HG03064 (cell line): ENCODE results near the gene RCN1.

ENCODE experiments used
- ATAC-seq: cut with Tn5 transposase; IDR thresholded peaks from one replicate; pipeline ENCODE4 v1.9.1; 2021; ENCODE audit warnings: low read depth; ENCODE audit not compliant: unreplicated experiment

The RCN1 gene

DNA sequence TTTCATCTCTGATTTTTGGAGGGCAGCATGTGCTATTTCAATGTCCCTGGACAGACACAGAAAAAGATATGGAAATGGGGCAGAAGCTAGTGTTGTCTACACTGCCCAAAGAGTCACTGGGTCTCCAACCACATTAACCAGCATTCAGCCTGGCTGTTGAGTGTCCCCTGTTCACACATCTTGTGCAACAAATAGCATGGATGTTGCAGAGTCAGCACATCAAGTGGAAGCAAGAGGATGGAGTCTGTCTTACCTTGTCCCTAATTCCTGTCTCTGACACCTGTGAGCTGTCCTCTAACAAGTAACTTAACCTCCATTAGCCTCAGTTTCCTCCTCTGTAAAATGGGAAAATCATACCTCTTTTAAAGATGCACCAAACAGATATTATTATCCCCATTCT, 60.2 kb downstream of the RCN1 start:
- no peak for ATAC-seq

- ATAC-seq = no peak
These were observed 61.3 kb downstream of the RCN1 start for GRCh38 chr11:32152216-32152615.

GRCh38 chr11:32152821-32153220, 61.9 kb downstream of the RCN1 start:
- ATAC-seq = no peak

DNA sequence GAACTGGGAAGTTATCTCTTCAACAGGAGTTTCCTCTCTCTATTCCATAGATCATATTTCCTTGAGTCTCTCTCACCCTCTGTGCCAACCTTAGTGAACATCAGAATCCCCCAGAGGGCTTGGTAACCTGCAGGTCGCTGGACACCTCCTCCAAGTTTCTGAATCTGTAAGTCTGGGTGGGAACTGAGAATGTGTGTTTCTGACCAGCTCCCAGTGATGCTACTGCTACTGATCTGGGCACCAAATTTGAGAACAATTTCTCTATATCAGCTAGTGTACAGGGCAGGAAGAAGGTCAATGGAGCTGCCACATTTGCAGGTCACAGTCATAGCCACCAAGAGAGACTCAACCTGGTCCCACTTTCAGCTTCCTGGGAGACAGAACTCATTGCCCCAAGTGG, 62.9 kb downstream of the RCN1 start:
- ATAC-seq = no peak

- no peak for ATAC-seq
These were observed 63.4 kb downstream of the RCN1 start for GRCh38 chr11:32154275-32154674.
